ENCODE data around the gene UTY.

DNA sequence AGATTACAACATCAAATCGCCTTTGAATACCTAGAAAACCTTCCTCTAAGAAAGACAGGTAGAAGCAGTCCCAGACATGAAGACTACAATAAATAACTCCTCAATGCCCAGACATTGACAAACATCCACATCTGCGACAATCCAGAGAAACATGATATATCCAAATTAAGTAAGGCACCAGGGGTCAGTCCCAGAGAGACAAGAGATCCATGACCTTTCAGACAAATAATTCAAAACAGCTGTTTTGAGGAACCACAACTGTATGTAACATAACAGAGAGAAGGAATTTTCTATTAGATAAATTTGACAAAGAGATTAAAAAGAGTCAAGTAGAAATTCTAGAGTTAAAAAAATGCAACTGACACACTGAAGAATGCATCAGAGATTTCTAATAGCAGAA is 200.3 kb downstream of the UTY start:
- TF ChIP-seq, protein P1, sequence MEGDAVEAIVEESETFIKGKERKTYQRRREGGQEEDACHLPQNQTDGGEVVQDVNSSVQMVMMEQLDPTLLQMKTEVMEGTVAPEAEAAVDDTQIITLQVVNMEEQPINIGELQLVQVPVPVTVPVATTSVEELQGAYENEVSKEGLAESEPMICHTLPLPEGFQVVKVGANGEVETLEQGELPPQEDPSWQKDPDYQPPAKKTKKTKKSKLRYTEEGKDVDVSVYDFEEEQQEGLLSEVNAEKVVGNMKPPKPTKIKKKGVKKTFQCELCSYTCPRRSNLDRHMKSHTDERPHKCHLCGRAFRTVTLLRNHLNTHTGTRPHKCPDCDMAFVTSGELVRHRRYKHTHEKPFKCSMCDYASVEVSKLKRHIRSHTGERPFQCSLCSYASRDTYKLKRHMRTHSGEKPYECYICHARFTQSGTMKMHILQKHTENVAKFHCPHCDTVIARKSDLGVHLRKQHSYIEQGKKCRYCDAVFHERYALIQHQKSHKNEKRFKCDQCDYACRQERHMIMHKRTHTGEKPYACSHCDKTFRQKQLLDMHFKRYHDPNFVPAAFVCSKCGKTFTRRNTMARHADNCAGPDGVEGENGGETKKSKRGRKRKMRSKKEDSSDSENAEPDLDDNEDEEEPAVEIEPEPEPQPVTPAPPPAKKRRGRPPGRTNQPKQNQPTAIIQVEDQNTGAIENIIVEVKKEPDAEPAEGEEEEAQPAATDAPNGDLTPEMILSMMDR (conservative IDR thresholded peaks at IDR 0.05), result no peak
- TF ChIP-seq ZFX (IDR thresholded peaks at IDR 0.05), result no peak
